Natural killer cell treated with Interleukin-12 subunit alpha and Interleukin-12 subunit beta and Interleukin-15 and Interleukin-18, amount 100 ng/mL, for 72 hours (primary cell): ENCODE results near the gene NFE2L1. TPM values are rescaled to one million over a fixed set of nuclear protein-coding genes. Genes with fewer than 3 reads are reported as not detected.
"Not testable (repeated sequence)": the region's sequence is repeated elsewhere in the genome, so short reads cannot be mapped to it uniquely, and the experiment has no call there.

Experiments
- ATAC-seq, 2 donors: fragments of 150-1000 bp; cut with Tn5 transposase in 1 of 2; sonication (Bioruptor Pico), chemical (Tn5 transposase) in 1 of 2; 2 replicates each; pipeline ENCODE4 v1.10.0; 2021
- DNase-seq: peaks from one replicate; pipeline ENCODE4 v3.0.0; 2022; ENCODE audit warnings: low spot score
- H3K27ac Mint-ChIP-seq, 2 donors: 1 replicate in 1 of 2; 2 replicates in 1 of 2; pipeline ENCODE4 v1.8.0; 2022; ENCODE audit warnings: mixed read lengths in 2 of 2, mild to moderate bottlenecking in 1 of 2, moderate library complexity in 1 of 2
- H3K27me3 Mint-ChIP-seq, 2 donors: 1 replicate in 1 of 2; 2 replicates in 1 of 2; pipeline ENCODE4 v1.8.0; 2022; ENCODE audit warnings: mixed read lengths in 2 of 2
- H3K36me3 Mint-ChIP-seq: one replicate; pipeline ENCODE4 v1.8.0; 2022; ENCODE audit warnings: mixed read lengths
- H3K4me1 Mint-ChIP-seq, 2 donors: 1 replicate in 1 of 2; 2 replicates in 1 of 2; pipeline ENCODE4 v1.8.0; 2022; ENCODE audit warnings: low read depth in 2 of 2, mixed read lengths in 2 of 2, mild to moderate bottlenecking in 1 of 2
- H3K4me3 Mint-ChIP-seq: one replicate; pipeline ENCODE4 v1.8.0; 2022; ENCODE audit warnings: mixed read lengths
- H3K9me3 Mint-ChIP-seq: 2 replicates; pipeline ENCODE4 v1.8.0; 2022; ENCODE audit warnings: mixed read lengths
- total RNA-seq, 2 donors: library from RNA; stranded (reverse); gene quantifications; one replicate each; pipeline ENCODE4 v1.2.3, GENCODE V29; 2022

Gene NFE2L1
- total RNA-seq, 2 donors from 2014 or later = 103 to 153 TPM

DNA sequence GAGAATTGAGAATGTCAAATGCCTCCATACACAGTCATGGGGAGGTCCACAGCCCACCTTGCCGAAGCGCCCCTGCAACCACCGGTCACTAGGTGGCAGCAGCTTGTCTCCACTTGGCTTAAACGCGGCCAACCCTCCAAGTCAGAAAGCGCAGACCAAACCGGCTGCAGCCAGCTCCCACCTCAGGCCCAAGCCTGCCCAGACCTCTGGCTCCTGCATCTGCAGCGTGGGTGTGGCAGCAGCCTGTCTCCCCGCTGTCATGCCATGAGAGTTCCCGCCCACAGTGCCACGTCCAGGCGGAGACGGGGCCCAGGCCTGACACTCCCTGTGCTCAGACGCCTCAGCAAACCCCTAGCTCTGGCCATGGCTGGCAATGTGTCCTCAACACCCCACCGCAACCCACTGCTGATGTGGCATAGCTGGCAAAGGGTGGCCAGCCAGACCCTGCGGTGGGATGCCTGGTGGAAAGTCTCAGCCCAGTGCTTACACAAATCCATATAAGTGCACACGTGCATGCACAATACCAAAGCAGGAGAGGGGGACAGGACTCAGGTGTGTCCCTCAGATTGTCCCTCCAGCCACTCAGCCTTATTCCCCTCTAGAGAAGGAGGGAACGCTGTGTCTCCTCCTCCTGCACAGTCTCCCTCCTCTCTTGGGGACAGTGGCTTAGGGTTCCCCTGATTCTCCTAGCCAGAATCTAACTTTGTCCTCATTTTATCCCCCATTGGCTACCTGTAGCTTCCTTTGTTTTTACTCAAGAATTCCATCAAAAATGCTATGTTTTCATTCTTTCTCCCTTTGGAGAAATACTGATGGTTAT, 21.4 kb upstream of the NFE2L1 start:
- H3K4me1 Mint-ChIP-seq = peaks cover 22 to 26% of the 10 kb centered on the region in 2 donors
- DNase-seq = peak; percentile 79
- no peak overlapping the region for H3K27ac Mint-ChIP-seq
- no peaks in the 10 kb centered on the region for H3K36me3 Mint-ChIP-seq
- no peaks in the 10 kb centered on the region for H3K9me3 Mint-ChIP-seq
- H3K4me3 Mint-ChIP-seq = no peak overlapping the region
- peak in 1 of 2 donors; percentile 28 for ATAC-seq
- peaks cover 9 to 14% of the 10 kb centered on the region in 2 donors for H3K27me3 Mint-ChIP-seq

DNA sequence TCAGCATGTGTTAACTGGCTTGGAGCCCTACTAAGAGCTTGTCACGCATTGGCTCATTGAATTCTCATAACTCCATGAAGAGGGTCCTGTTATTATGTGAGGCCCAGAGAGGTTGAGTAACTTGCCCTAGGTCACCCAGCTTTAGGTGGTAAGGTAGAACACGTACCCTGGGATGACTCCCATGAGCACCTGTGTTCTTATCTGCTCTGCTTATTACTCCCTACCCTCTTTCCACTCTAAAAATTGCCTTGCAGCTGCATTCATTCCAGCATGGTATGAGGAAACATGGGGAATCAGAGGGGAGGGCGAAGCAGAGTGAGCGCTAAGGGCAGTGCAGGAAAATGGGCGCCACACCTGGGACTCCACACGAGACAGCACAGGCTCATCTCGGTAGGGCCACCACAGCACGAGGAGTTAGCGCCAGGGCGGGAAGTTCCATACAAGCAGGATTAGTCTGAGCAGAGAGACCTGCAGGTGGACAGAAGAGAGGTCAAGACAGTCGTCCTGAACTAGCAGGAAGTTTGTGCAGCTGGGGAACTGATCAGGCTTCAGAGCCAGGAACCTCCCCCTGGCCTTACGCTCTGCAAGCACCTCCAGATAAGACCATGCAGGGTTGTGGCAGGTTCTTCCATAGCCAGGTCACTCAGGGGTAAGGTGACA, 20.7 kb upstream of the NFE2L1 start:
- Mint-ChIP-seq H3K27me3 (peaks cover 6 to 7% of the 10 kb centered on the region in 2 donors), H3K9me3 (no peaks in the 10 kb centered on the region), H3K4me3 (no peak overlapping the region), H3K4me1 (peaks cover 22 to 26% of the 10 kb centered on the region in 2 donors), H3K27ac (no peak overlapping the region), H3K36me3 (no peaks in the 10 kb centered on the region)
- DNase-seq (no peak), ATAC-seq (no peak)

DNA sequence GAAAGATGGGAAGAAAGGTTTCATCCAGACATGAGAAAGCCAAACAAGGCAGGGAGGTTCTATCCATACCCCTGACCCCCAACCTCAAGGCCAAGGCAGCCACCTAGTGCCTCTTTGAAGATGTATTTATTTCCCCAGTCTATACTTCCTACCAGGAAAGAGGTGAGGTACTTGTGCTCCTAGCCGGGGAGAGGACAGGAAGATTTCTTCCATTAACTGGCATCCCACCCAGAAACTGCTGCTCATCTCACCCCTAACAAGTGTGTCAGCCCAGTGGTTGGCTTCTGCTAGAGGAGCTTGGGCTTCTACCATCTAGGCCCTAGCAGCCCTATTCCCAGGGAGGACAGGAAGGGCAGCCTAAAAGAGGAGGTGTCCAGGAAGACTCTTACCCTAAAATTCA, 19.4 kb upstream of the NFE2L1 start:
- ATAC-seq (no peak), DNase-seq (no peak)
- H3K27ac Mint-ChIP-seq = no peak overlapping the region
- H3K9me3 Mint-ChIP-seq = no peaks in the 10 kb centered on the region
- H3K4me1 Mint-ChIP-seq = peaks cover 18 to 26% of the 10 kb centered on the region in 2 donors
- H3K36me3 Mint-ChIP-seq = no peaks in the 10 kb centered on the region
- no peak overlapping the region for H3K4me3 Mint-ChIP-seq
- no peaks in the 10 kb centered on the region for H3K27me3 Mint-ChIP-seq

- H3K27me3 Mint-ChIP-seq = no peaks in the 10 kb centered on the region
- ATAC-seq = no peak
- H3K9me3 Mint-ChIP-seq = no peaks in the 10 kb centered on the region
- no peak overlapping the region for H3K27ac Mint-ChIP-seq
- no peak for DNase-seq
- no peak overlapping the region for H3K4me3 Mint-ChIP-seq
- H3K4me1 Mint-ChIP-seq = peaks cover 9 to 11% of the 10 kb centered on the region in 2 donors
- no peaks in the 10 kb centered on the region for H3K36me3 Mint-ChIP-seq
Measured at GRCh38 chr17:48030531-48030930, 17.6 kb upstream of the NFE2L1 start.

GRCh38 chr17:48031966-48032365, 16.2 kb upstream of the NFE2L1 start:
- no peak overlapping the region for H3K4me3 Mint-ChIP-seq
- H3K4me1 Mint-ChIP-seq = peaks cover 0 to 5% of the 10 kb centered on the region in 2 donors
- no peaks in the 10 kb centered on the region for H3K36me3 Mint-ChIP-seq
- no peaks in the 10 kb centered on the region for H3K9me3 Mint-ChIP-seq
- DNase-seq (peak; percentile 37), ATAC-seq (no peak)
- no peak overlapping the region for H3K27ac Mint-ChIP-seq
- no peaks in the 10 kb centered on the region for H3K27me3 Mint-ChIP-seq

DNA sequence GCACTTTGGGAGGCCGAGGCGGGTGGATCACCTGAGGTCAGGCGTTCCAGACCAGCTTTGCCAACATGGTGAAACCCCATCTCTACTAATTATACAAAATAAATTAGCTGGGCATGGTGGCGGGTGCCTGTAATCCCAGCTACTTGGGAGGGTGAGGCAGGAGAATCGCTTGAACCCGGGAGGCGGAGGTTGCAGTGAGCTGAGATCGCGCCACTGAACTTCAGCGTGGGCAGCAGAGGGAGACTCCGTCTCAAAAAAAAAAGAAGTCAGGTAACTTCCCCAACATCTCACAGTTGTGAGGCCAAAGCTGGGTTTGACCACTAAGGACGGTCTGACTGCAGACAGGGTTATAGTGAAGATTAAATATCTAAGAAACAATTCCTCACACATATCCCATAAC, 13.4 kb upstream of the NFE2L1 start:
- not testable (repeated sequence) for H3K4me3 Mint-ChIP-seq, ATAC-seq, H3K27ac Mint-ChIP-seq, H3K36me3 Mint-ChIP-seq, H3K9me3 Mint-ChIP-seq, H3K27me3 Mint-ChIP-seq, H3K4me1 Mint-ChIP-seq
- DNase-seq = peak; percentile 32

DNA sequence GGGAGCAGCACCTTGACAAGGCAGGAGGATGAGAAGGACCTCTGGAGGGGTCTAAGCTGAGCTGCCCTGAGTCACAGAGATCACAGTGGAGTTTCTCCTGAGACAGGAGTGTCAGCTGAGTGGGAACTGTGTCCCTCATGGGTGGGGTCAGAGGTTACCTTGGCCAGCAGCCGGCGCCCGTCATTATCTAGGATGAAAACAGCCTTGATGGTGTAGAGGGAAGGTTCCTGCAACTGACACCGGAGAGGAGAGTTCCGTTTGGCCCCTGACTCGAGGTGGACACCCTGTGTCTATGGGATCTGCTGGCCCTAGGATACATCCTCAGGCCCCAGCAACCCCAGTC, 11.5 kb upstream of the NFE2L1 start:
- DNase-seq (peak; percentile 44), ATAC-seq (no peak)
- Mint-ChIP-seq H3K4me3 (peak overlapping the region; percentile 73), H3K27me3 (peaks cover 0 to 3% of the 10 kb centered on the region in 2 donors), H3K27ac (no peak overlapping the region), H3K4me1 (peaks cover 7 to 10% of the 10 kb centered on the region in 2 donors), H3K36me3 (no peaks in the 10 kb centered on the region), H3K9me3 (no peaks in the 10 kb centered on the region)

DNA sequence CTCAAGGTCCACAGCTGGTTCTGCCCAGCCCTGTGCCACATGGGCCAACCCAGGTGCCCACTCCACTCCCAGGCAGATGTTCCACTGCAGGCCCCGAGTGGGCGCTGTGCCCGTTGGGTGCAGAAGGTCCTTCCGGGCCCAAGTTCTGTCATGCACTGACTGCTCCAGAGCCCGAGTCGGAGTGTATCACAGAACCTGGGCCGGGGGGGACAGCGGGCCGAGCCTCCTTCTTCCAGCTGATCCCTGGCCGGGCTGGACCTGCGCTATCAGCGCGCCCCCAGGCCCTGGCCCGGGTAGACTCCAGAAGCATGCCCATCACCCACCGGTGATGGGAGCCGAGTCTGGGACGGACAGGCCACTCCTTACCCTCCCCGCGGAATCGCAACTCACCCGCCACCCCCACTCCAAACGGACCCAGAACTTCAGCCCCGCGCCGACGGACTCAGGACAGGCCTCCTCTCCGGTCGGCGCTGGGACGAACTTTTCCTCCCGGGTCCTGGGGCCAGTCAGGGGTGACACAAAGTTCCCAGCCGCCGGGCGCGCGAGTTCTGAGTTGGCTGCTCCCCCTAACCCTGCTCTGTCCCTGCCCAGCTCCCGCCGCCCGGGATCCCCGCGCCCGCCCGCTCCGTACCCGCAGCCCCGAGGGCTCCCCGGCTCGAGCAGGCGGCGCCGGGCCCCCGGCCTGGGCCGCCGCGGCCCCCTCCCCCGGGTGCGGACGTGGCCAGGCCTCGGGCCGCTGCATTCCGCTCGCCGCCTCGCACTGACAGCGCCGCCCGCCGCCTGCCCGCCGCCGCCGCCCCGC, 10.9 kb upstream of the NFE2L1 start, which contains the start of gene COPZ2:
Gene COPZ2 (minus strand): TSS at position 762 of the 802 bp plus-strand sequence. CDS start 20 bp downstream, at position 742.
- H3K9me3 Mint-ChIP-seq = no peaks in the 10 kb centered on the region
- H3K36me3 Mint-ChIP-seq = no peaks in the 10 kb centered on the region
- H3K4me3 Mint-ChIP-seq = peak within 1 kb of the TSS; percentile 78
- peak; percentile 89 to 90 for ATAC-seq
- peak within 1 kb of the TSS; percentile 17 to 79 for H3K27ac Mint-ChIP-seq
- peaks cover 7 to 10% of the 10 kb centered on the region in 2 donors for H3K4me1 Mint-ChIP-seq
- peaks cover 0 to 3% of the 10 kb centered on the region in 2 donors for H3K27me3 Mint-ChIP-seq
- peak; percentile 70 for DNase-seq

- Mint-ChIP-seq H3K27ac (peak overlapping the region; percentile 17 to 79), H3K9me3 (no peaks in the 10 kb centered on the region), H3K36me3 (no peaks in the 10 kb centered on the region), H3K27me3 (peaks cover 0 to 5% of the 10 kb centered on the region in 2 donors), H3K4me3 (peak overlapping the region; percentile 78), H3K4me1 (peaks cover 7 to 10% of the 10 kb centered on the region in 2 donors)
- peak in 1 of 2 donors; percentile 48 for ATAC-seq
- no peak for DNase-seq
Measured at GRCh38 chr17:48037838-48038323, 10.3 kb upstream of the NFE2L1 start.

GRCh38 chr17:48038687-48039086, 9.5 kb upstream of the NFE2L1 start:
- peak overlapping the region in 1 of 2 donors; percentile 79 for H3K27ac Mint-ChIP-seq

DNA sequence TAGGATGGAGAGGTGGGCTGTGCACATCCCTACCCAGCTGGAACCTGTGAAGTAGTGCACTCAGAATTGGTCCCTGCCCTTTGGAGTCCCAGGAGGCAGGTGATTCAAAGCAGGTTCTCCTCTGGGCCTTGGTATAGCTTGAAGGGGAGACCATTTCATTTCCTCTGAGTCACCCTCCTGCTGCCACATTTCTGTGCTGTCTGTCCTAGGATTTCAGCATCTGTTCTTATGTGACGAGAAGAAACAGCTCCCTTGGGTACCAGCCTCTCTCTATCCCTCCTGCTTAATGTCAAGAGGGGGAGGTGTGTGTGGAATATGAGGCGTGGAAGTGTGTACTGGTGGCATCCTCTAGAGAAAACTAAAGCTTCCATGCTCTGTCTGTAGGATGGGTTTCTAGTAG, 5.0 kb upstream of the NFE2L1 start:
- no peaks in the 10 kb centered on the region for H3K9me3 Mint-ChIP-seq
- no peak overlapping the region for H3K4me3 Mint-ChIP-seq
- ATAC-seq (no peak), DNase-seq (no peak)
- H3K27ac Mint-ChIP-seq = no peak overlapping the region
- peaks cover 4% of the 10 kb centered on the region for H3K36me3 Mint-ChIP-seq
- peaks cover 0 to 5% of the 10 kb centered on the region in 2 donors for H3K27me3 Mint-ChIP-seq
- H3K4me1 Mint-ChIP-seq = peaks cover 19 to 20% of the 10 kb centered on the region in 2 donors

More at GRCh38 chr17:48038687-48039086, 9.5 kb upstream of the NFE2L1 start:
- peaks cover 7 to 10% of the 10 kb centered on the region in 2 donors for H3K4me1 Mint-ChIP-seq
- DNase-seq (no peak), ATAC-seq (no peak)
- no peaks in the 10 kb centered on the region for H3K36me3 Mint-ChIP-seq
- H3K27me3 Mint-ChIP-seq = peaks cover 0 to 5% of the 10 kb centered on the region in 2 donors
- no peaks in the 10 kb centered on the region for H3K9me3 Mint-ChIP-seq
- peak overlapping the region; percentile 78 for H3K4me3 Mint-ChIP-seq

DNA sequence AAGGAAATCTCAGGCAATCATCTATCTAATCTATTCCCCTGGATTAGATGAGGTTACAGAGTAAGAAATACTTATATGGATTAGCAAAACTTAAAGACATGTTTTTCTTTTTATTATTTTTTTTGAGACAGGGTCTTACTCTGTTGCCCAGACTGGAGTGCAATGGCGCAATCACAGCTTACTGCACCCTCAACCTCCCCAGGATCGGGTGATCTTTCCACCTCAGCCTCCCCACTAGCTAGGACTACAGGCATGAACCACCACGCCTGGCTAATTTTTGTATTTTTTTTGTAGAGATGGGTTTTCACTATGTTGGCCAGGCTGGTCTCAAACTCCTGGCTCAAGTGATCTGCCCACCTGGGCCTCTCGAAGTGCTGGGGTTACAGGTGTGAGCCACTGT, 3.3 kb upstream of the NFE2L1 start:
- Mint-ChIP-seq H3K27ac (no peak overlapping the region), H3K9me3 (no peaks in the 10 kb centered on the region), H3K36me3 (peaks cover 10% of the 10 kb centered on the region), H3K4me1 (peaks cover 25 to 28% of the 10 kb centered on the region in 2 donors), H3K27me3 (peaks cover 0 to 5% of the 10 kb centered on the region in 2 donors), H3K4me3 (no peak overlapping the region)
- ATAC-seq = no peak
- no peak for DNase-seq

- no peaks in the 10 kb centered on the region for H3K9me3 Mint-ChIP-seq
- H3K4me1 Mint-ChIP-seq = peaks cover 30 to 34% of the 10 kb centered on the region in 2 donors
- H3K36me3 Mint-ChIP-seq = peaks cover 12% of the 10 kb centered on the region
- H3K27ac Mint-ChIP-seq = no peak overlapping the region
- no peak overlapping the region for H3K4me3 Mint-ChIP-seq
- no peak for DNase-seq
- H3K27me3 Mint-ChIP-seq = peaks cover 0 to 5% of the 10 kb centered on the region in 2 donors
- no peak for ATAC-seq
Measured at GRCh38 chr17:48045316-48046001, 2.7 kb upstream of the NFE2L1 start.
